Natural killer cell (primary cell): Measurements from ENCODE around the gene CCDC117. TPM values are rescaled to one million over a fixed set of nuclear protein-coding genes. Genes with fewer than 3 reads are reported as not detected.

Experiments
- ATAC-seq, 3 donors: fragments of 150-1000 bp in 2 of 3; fragments of 200-7000 bp in 1 of 3; cut with Tn5 transposase; 1 replicate in 1 of 3; 2 replicates in 2 of 3; pipeline ENCODE4 v1.10.0; 2021; ENCODE audit warnings: mild to moderate bottlenecking in 2 of 3, moderate library complexity in 2 of 3
- DNase-seq, 2 donors: peaks; one replicate each; pipeline versions ENCODE4 v3.0.0 to v3.0.0-alpha.2; 2013 to 2021; ENCODE audit warnings: mixed read lengths in 1 of 2
- H3K27ac ChIP-seq: one replicate; pipeline ENCODE4 v1.5.1; 2013; ENCODE audit warnings: mild to moderate bottlenecking, low read length
- H3K27me3 ChIP-seq: one replicate; pipeline ENCODE4 v1.6.1; 2013; ENCODE audit warnings: low read length; ENCODE audit not compliant: control insufficient read depth, insufficient read depth
- H3K36me3 ChIP-seq: one replicate; pipeline ENCODE4 v1.6.1; 2013; ENCODE audit warnings: low read length; ENCODE audit not compliant: control insufficient read depth, insufficient read depth
- H3K4me1 ChIP-seq: one replicate; pipeline ENCODE4 v1.6.1; 2013; ENCODE audit warnings: low read length; ENCODE audit not compliant: control insufficient read depth, insufficient read depth
- H3K4me3 ChIP-seq: one replicate; pipeline ENCODE4 v1.5.1; 2013; ENCODE audit warnings: low read length
- H3K9me3 ChIP-seq: one replicate; pipeline ENCODE4 v1.6.1; 2013; ENCODE audit warnings: low read length; ENCODE audit not compliant: control insufficient read depth, insufficient read depth
- H3K27ac Mint-ChIP-seq, 2 donors: one replicate each; pipeline ENCODE4 v1.8.0; 2022; ENCODE audit warnings: mild to moderate bottlenecking in 2 of 2, mixed read lengths in 2 of 2, moderate library complexity in 1 of 2
- H3K27me3 Mint-ChIP-seq, 2 donors: one replicate each; pipeline ENCODE4 v1.8.0; 2022; ENCODE audit warnings: low read depth in 2 of 2, mixed read lengths in 2 of 2
- H3K36me3 Mint-ChIP-seq: one replicate; pipeline ENCODE4 v1.8.0; 2022; ENCODE audit warnings: mixed read lengths
- H3K4me1 Mint-ChIP-seq, 2 donors: one replicate each; pipeline ENCODE4 v1.8.0; 2022; ENCODE audit warnings: mixed read lengths in 2 of 2
- H3K4me3 Mint-ChIP-seq: one replicate; pipeline ENCODE4 v1.8.0; 2022; ENCODE audit warnings: mild to moderate bottlenecking, moderate library complexity, mixed read lengths
- H3K9me3 Mint-ChIP-seq, 2 donors: one replicate each; pipeline ENCODE4 v1.8.0; 2022; ENCODE audit warnings: mixed read lengths in 2 of 2
- WGBS: methylation state at CpG from one replicate; pipeline ENCODE4 v1.1.7; 2013; ENCODE audit warnings: missing lambda C conversion rate; ENCODE audit not compliant: insufficient coverage; 5-methylcytosine and 5-hydroxymethylcytosine counted together
- intact Hi-C: fragments of 100-400 bp; cut with micrococcal nuclease; formaldehyde crosslinking; loops from one replicate; pipeline ENCODE4 v1.14.2; 2022
- total RNA-seq, 4 donors: library from RNA; stranded (reverse); fragments of 120-200 nt in 1 of 4; gene quantifications; one replicate each; pipeline versions ENCODE4 v1.2.3 to v1.2.4, GENCODE V29; 2013 to 2022
- TF ChIP-seq, protein P1 (sequence below): fragments of 200-600 bp; IDR thresholded peaks from one replicate; pipeline ENCODE4 v1.8.0; 2022; ENCODE audit warnings: antibody characterized with exemption

CCDC117 gene
- total RNA-seq, 3 donors from 2014 or later (not counting 1 experiment from before 2014, with no cell fraction given) = 26.3 to 26.9 (median 26.6) TPM

DNA sequence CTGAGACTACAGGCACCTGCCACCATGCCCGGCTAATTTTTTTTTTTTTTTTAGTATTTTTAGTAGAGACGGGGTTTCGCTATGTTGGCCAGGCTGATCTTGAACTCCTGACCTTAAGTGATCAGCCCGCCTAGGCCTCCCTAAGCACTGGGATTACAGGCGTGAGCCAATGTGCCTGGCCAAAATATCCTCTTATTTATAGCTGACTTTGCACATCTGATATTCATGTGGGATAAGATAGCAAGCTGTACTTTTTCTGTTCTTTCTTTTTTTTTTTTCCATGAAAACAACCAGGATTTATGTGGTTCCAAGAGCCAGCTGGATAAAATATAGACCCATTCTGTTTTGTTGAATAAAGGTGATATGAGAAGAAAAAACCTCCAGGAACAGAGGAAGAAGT, 40.0 kb downstream of the CCDC117 start:
- Histone ChIP-seq H3K4me3 (no peak overlapping the region), H3K9me3 (no peaks in the 10 kb centered on the region), H3K27ac (peak overlapping the region; percentile 63), H3K4me1 (peaks cover 70% of the 10 kb centered on the region), H3K36me3 (no peaks in the 10 kb centered on the region), H3K27me3 (no peaks in the 10 kb centered on the region)
- Mint-ChIP-seq H3K36me3 (peaks cover 8% of the 10 kb centered on the region), H3K27me3 (no peaks in the 10 kb centered on the region), H3K4me1 (peaks cover 69 to 78% of the 10 kb centered on the region in 2 donors), H3K27ac (peak overlapping the region; percentile 91 to 93), H3K4me3 (peak overlapping the region; percentile 90), H3K9me3 (no peaks in the 10 kb centered on the region)
- intact Hi-C loops = loop anchor here (5.0 kb wide), 2 partner anchors 70 to 140 kb away; partner anchors contain the start of genes CHEK2 and HSCB
- DNase-seq = no peak
- no peak for ATAC-seq
- TF ChIP-seq, protein P1, sequence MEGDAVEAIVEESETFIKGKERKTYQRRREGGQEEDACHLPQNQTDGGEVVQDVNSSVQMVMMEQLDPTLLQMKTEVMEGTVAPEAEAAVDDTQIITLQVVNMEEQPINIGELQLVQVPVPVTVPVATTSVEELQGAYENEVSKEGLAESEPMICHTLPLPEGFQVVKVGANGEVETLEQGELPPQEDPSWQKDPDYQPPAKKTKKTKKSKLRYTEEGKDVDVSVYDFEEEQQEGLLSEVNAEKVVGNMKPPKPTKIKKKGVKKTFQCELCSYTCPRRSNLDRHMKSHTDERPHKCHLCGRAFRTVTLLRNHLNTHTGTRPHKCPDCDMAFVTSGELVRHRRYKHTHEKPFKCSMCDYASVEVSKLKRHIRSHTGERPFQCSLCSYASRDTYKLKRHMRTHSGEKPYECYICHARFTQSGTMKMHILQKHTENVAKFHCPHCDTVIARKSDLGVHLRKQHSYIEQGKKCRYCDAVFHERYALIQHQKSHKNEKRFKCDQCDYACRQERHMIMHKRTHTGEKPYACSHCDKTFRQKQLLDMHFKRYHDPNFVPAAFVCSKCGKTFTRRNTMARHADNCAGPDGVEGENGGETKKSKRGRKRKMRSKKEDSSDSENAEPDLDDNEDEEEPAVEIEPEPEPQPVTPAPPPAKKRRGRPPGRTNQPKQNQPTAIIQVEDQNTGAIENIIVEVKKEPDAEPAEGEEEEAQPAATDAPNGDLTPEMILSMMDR = no peak
- 35% methylated on average over 5 of the region's 5 CpGs for WGBS

DNA sequence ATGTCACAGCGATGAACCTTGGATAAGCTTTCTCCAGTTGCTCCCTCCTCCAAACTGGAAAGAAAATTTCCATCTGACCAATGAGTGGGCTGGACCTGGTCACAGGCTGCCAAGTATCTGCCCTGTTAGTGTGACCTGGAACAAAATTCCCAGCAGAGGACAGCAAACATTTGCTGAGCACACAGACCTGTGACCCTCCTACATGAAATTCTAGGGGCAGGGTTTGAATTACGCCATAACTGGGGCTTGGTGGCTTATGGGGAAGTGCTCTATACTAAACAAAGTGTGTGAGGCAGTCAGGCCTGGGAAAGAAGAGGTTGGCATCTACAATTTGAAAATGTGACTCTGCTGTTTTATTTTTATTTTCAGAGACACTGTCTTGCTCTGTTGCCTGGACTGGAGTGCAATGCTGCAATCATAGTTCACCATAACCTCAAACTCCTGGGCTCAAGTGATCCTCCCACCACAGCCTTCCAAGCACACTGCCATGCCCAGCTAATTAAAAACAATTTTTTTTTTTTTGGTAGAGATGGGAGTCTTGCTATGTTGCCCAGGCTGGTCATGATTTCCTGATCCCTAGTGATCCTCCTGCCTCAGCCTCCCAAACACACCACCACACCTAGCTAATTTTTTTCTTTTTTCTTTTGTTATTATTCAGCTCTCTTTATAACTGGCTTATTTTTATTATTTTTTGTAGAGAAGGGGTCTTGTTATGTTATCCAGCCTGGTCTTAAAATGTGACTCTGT, 41.5 kb downstream of the CCDC117 start:
- TF ChIP-seq, protein P1 = no peak
- Mint-ChIP-seq H3K27ac (peak overlapping the region; percentile 91 to 93), H3K4me3 (peak overlapping the region; percentile 78), H3K9me3 (no peaks in the 10 kb centered on the region), H3K4me1 (peaks cover 77 to 86% of the 10 kb centered on the region in 2 donors), H3K27me3 (no peaks in the 10 kb centered on the region), H3K36me3 (peaks cover 8% of the 10 kb centered on the region)
- H3K27ac ChIP-seq = peak overlapping the region; percentile 36
- H3K36me3 ChIP-seq = no peaks in the 10 kb centered on the region
- intact Hi-C loops = loop anchor here (5.0 kb wide), 2 partner anchors 72 to 142 kb away; partner anchors contain the start of genes CHEK2 and HSCB
- 83% methylated on average over 2 of the region's 2 CpGs for WGBS
- DNase-seq (no peak), ATAC-seq (no peak)
- H3K27me3 ChIP-seq = no peaks in the 10 kb centered on the region
- H3K9me3 ChIP-seq = no peaks in the 10 kb centered on the region
- peaks cover 81% of the 10 kb centered on the region for H3K4me1 ChIP-seq
- no peak overlapping the region for H3K4me3 ChIP-seq

DNA sequence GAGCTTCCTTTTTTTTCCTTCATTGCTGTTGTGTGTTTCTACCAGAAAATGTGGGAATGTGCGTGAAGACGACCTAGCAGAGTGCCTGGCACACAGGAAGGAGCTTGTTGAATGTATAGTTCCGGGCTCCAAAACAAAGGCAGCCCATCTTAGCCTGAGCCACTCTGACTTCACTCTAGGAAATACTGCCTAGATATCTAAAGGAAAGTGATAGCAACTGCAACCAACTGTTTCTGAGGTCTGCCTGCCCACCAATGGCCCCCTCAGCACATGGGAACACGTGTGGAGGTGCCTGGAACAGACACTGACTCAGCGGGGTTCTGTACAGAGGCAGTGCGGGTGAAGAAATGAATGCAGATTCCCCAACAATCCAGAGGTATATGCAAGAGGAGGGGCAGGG, 42.6 kb downstream of the CCDC117 start:
- Histone ChIP-seq H3K27ac (no peak overlapping the region), H3K9me3 (no peaks in the 10 kb centered on the region), H3K4me3 (no peak overlapping the region), H3K36me3 (no peaks in the 10 kb centered on the region), H3K4me1 (peaks cover 81% of the 10 kb centered on the region), H3K27me3 (no peaks in the 10 kb centered on the region)
- Mint-ChIP-seq H3K9me3 (no peaks in the 10 kb centered on the region), H3K4me3 (peak overlapping the region; percentile 78), H3K4me1 (peaks cover 73 to 84% of the 10 kb centered on the region in 2 donors), H3K27me3 (no peaks in the 10 kb centered on the region), H3K36me3 (peaks cover 8% of the 10 kb centered on the region), H3K27ac (peak overlapping the region; percentile 91 to 93)
- 41% methylated on average over 6 of the region's 6 CpGs for WGBS
- ATAC-seq (peak in 1 of 3 donors; percentile 5), DNase-seq (no peak)
- TF ChIP-seq, protein P1 = no peak
- intact Hi-C loops = no loop called here
